ENCODE results near the gene SLC25A11.

Gene SLC25A11

DNA sequence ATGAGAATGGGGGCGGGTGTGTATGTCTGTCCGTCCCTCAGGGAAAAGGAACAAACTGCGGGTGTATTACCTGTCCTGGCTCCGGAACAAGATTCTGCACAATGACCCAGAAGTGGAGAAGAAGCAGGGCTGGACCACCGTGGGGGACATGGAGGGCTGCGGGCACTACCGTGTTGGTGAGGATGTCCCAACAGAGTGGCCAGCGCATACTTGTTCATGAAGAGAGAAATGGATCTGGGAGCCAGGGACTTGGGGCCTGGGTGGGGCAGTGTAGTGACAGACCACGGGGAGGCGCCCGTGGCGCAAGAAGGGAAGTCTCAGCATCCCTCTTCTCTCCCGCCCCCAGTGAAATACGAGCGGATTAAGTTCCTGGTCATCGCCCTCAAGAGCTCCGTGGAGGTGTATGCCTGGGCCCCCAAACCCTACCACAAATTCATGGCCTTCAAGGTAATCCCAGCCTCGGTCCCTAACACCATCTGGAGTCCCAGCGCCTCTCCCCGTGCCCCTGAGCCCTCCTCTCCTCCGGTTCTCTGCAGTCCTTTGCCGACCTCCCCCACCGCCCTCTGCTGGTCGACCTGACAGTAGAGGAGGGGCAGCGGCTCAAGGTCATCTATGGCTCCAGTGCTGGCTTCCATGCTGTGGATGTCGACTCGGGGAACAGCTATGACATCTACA lies 44.1 kb downstream of the SLC25A11 start:
- peak; percentile 79 for DNase-seq (ENCODE audit: low read depth, low spot score)

DNA sequence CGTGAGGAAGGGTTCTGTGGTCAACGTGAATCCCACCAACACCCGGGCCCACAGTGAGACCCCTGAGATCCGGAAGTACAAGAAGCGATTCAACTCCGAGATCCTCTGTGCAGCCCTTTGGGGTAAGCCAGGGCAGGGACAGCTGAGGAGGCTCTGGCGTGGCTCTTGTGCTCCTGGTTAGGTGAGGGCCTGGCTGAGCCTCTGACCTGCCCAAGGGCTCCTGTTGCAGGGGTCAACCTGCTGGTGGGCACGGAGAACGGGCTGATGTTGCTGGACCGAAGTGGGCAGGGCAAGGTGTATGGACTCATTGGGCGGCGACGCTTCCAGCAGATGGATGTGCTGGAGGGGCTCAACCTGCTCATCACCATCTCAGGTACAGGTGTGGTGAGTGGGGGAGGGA lies 44.7 kb downstream of the SLC25A11 start:
- no peak for DNase-seq (ENCODE audit: low read depth, low spot score)

DNA sequence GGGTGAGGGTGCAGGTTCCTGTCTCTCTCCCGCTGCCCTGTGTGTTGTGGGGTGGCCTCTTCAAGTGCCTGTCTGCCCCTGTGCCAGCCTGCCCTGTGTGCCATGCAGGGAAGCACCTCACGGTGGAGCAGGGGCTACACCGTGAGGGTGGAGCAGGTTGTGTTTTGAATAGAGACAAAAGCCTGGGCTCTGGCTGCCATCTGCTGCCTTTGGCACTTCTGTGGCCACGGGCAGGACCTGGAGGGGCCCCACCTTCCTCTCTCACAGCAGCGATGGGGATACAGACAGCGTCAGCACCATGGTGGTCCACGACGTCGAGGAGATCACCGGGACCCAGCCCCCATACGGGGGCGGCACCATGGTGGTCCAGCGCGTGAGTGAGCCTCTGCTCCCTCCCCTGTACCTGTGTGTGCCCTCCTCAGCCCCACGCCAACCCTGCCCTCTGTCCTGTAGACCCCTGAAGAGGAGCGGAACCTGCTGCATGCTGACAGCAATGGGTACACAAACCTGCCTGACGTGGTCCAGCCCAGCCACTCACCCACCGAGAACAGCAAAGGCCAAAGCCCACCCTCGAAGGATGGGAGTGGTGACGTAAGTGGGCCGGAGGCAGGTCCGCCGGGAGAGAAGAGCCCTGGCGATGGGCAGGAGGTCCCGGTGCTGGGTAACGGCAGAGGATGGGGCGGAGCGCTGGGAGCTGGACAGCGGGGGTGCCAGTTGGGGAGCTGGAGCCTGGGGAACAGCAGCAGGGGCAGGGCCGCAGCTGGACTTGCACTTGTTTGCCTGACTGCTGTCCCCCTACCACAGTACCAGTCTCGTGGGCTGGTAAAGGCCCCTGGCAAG lies 45.9 kb downstream of the SLC25A11 start:
- no peak for DNase-seq (ENCODE audit: low read depth, low spot score)

GRCh38 chr17:4893272-4893671 lies 46.6 kb downstream of the SLC25A11 start:
- no peak for DNase-seq (ENCODE audit: low read depth, low spot score)

DNA sequence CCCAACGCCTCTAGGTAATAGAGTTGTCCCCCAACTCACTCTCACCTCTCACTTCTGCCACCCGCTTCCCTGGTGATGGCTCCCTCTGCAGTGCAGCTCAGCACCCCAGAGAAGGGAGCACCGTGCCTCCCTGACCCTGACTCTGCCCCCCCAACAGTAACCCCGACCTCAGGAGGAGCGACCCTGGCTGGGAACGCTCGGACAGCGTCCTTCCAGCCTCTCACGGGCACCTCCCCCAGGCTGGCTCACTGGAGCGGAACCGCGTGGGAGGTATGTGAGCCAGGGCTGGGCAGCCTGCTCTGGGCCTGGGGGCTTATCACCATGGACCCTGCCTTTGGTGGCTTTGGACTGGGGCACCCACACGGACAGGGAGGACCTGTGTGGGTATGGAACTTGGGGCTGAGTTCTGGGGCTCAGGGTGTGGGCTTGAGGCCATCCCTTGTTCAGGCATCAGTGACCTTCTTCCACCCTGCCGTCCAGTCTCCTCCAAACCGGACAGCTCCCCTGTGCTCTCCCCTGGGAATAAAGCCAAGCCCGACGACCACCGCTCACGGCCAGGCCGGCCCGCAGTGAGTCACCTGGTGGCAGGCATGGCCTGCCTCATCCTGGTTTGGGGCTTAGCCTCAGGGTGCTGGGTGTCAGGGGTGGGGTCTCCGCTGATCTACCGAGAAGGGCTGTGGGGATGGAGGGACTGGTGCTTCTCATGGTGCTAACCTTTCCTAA lies 47.2 kb downstream of the SLC25A11 start:
- no peak for DNase-seq (ENCODE audit: low read depth, low spot score)

- no peak for DNase-seq (ENCODE audit: low read depth, low spot score)
Observed at GRCh38 chr17:4891411-4892410, 48.1 kb downstream of the SLC25A11 start.

DNA sequence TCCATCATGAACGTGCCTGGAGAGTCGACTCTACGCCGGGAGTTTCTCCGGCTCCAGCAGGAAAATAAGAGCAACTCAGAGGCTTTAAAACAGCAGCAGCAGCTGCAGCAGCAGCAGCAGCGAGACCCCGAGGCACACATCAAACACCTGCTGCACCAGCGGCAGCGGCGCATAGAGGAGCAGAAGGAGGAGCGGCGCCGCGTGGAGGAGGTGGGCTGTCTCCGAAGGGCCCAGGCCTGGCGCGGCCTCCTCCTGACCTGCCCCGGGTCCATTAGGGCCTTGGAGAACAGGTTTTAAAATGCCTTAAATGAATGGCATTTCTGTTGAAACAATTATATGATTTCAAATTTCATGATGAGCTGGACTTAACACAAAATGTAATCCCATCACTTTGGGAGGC lies 52.3 kb downstream of the SLC25A11 start:
- no peak for DNase-seq (ENCODE audit: low read depth, low spot score)

All from ELF-1 (cell line).